HG02938 (cell line): ENCODE results near the gene NID1.
"Not testable (repeated sequence)": the region's sequence is repeated elsewhere in the genome, so short reads cannot be mapped to it uniquely, and the experiment has no call there.

Experiments used
- ATAC-seq: cut with Tn5 transposase; IDR thresholded peaks from one replicate; pipeline ENCODE4 v1.9.1; 2021; ENCODE audit warnings: mild to moderate bottlenecking, moderate library complexity; ENCODE audit not compliant: unreplicated experiment

Gene NID1

DNA sequence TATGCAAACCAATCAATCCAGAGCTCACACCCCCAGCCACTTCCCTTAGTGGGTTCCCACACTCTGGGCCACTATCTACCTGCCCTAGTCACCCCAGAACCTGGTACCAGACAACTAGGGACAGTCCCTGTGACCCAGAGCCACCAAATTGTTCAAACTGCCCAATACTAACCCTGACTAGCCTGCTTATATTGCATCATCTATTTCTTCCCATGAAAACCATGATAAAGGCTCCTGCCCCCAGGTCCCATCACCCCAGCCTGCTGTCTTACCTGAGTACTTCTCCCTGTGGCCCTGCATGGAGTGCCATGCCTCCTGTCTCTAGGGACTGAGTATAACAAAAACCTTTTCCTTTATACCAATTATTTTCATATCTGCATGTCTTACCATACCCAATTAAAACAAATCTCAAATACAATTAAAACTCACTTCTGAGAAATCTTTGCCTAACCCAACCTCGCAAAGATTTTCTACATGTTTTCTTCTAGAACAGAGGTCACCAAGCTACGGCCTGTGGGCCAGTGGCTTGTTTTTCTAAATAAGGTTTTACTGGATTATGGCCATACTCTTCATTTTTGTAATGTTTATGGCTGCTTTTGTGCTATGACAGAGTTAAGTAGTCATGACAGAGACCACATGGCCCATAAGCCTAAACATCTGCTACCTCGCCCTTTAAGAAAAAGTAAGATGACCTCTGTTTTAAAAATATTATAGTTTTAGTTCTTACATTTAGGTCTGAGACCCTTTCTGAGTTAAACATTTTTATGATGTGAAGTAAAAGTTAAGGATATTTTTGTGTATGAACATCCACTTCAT is 31.0 kb upstream of the NID1 start:
- no peak for ATAC-seq

DNA sequence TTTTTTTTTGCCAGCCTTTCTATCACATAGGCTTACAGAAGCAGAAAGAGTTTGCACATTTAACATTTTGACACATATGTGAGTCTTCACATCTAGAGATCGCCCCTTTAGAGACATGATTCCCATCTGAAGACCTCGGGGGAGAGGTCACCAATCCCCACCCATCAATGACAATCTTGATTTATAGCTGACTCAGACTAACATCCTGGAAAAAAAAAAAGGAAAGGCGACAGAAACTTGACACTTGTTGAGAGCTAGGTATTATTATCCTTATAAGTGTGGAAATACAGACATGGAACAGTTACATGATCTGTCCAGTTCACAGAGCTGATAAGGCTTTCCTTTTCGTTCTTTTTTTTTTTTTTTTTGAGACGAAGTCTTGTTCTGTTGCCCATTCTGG is 28.0 kb upstream of the NID1 start:
- no peak for ATAC-seq

DNA sequence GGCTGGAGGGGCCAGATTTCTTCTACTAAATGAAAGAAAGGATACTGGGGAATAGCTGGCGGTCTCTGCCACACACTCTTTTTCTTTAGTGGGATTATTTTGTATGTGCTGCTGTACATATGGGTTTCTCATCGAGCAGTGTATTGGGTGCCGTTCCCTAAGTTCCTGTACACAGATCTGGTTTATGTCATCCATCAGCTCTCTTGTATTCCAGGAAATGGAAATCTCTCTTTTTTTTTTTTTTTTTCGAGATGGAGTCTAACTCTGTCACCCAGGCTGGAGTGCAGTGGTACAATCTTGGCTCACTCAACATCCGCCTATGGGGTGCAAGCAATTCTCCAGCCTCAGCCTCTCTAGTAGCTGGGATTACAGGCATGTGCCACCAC is 27.0 kb upstream of the NID1 start:
- no peak for ATAC-seq

DNA sequence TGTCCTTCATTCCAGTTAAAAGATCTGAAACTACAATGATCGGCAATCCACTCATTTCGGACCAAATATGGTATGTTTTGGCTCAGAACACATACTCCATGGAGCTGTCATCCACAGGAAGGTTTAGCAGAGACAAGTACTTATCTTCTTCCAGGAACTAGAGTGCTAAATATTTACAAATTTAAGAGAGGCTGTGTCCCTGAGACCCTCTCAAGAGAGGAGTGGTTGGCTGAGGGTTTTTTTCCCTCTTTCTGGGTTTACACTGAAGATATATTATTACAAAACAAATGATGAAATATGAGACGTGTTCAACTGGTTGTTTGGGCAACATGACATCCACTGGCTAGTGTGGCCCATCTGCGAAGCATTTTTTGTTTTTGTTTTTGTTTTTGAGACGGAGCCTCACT is 25.9 kb upstream of the NID1 start:
- ATAC-seq = no peak

DNA sequence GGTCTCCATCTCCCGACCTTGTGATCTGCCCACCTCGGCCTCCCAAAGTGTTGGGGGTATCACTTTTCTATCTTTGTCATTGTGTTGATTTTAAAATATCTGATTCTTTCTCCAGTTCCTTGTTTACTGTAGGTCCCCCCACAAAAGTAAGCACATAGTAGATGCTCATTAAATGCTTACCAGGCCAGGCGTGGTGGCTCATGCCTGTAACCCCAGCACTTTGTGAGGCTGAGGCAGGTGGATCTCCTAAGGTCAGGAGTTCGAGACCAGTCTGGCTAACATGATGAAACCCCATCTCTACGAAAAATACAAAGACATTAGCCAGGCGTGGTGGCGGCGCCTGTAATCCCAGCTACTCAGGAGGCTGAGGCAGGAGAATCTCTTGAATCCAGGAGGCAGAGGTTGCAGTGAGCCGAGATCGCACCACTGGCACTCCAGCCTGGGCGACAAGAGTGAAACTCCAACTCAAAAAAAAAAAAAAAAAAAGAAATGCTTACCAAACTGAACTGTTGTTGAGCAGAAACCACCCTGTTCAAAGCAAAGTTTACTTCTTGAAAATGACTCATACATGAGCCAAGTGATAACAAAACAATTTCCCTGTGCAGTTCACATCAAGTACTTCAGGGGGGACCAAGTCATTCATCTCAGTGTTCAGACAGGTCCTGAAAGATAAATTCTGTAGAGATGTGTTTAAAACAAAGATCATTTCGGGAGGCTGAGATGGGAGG is 24.3 kb upstream of the NID1 start:
- no peak for ATAC-seq

DNA sequence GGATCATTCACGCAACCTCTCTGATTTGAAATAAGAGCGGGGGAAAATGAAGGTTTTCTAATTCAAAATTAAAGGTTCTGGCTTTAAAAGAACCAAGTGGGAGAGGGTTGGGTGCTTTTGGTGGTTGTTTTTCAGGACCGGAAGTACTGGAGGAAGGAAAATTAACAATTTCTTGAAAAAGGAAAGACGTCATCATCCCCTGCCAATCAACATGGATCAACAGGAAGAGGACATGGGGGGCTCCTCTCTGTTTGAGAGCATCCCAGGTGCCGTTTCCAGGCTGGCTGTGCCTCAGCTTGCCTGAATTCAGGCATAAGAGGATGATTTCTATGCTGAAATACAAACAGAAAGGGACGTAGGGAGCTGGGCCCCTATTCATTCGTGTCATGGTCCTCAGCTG is 21.6 kb upstream of the NID1 start:
- ATAC-seq = no peak

DNA sequence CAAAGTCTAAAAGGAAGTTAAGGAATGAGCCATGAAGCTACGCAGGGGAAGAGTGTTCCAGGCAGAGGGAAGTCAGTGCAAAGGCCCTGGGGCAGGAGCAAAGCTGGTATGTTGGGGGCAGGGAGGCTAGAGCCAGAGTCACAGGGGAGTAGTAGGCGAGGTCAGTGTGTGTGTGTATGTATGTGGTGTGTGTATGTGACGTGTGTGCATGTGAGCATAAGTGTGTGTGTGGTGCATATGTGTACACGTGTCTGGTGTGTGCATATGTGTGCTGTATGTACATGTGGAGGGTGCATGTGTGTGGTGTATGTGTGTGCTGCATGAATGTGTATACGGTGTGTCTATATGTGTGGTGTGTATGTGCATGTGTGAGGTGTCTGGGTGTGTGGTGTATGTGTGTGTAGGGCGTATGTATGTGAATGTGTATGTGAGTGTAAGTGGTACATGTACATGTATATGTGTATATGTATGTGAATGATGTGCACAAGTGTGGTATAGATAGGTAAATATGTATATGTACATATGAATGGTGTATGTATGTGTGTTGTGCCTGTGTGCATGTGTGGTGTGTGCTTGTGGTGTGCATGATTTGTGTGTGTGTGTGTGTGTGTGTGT is 20.8 kb upstream of the NID1 start:
- no peak for ATAC-seq

DNA sequence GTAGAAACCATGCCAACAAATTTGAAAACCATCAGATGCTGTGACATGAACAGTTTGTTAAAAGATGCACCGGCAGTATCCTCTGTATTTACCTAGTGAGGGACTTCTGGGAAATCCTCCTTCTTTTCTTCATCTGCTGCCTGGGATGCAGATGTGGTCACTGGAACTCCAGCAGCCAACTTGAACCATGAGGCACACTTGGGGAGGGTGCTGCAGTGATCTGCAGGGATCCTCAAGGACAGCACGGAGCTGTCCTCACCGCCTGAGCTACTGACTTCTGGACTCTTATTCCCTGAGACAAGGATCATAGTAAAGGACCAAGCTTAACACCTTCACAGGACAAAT is 19.5 kb upstream of the NID1 start:
- no peak for ATAC-seq

DNA sequence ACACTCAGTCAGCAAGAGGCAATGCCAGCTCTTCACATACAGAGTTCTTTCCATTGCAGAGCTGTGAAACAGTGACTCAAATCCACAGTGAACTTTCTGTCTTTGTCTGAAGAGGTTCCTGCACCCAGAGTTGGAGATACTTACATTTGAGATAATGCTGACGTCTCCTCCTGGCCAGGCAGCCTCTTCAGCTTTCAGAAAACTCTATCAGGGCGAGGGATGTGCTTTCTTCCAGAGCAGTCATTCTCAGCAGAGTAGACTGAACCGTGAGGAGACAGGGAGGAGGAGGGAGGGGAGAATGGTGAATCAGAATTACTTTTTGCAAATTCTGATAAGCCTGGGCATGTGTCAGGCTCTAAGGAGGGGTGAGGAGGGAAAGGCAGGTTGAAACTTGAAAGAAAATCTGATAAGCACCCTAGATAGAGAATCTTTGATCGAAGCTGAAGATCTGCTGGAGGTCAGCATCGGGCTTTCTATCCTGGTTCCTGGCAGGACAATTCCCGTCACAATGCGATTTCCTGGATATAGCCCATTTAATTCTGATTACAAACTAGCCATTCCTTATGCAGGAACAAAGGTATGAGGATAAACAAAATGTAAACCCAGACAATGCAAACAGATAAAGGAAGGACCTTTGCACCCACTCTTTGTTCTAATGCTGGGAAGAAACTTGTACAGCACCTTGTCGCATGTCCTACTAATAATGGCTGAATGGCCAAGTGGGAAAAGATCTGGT is 18.9 kb upstream of the NID1 start:
- no peak for ATAC-seq

DNA sequence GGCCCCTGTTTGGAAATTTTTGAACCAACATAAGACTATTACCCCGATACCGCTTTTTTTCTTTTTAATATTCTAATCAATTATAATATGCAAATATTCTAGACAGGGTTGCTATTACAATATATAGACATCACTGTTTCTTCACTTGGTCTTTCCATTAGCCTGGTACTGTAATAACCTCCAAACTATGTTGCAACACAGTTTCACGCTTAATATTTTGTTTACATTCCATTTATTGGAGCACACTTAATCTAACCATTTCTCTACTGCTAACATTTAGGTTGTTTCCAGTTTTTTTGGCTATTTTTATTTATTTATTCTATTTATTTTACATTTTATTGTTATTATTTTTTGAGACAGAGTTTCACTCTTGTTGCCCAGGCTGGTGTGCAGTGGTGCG is 17.6 kb upstream of the NID1 start:
- ATAC-seq = no peak

DNA sequence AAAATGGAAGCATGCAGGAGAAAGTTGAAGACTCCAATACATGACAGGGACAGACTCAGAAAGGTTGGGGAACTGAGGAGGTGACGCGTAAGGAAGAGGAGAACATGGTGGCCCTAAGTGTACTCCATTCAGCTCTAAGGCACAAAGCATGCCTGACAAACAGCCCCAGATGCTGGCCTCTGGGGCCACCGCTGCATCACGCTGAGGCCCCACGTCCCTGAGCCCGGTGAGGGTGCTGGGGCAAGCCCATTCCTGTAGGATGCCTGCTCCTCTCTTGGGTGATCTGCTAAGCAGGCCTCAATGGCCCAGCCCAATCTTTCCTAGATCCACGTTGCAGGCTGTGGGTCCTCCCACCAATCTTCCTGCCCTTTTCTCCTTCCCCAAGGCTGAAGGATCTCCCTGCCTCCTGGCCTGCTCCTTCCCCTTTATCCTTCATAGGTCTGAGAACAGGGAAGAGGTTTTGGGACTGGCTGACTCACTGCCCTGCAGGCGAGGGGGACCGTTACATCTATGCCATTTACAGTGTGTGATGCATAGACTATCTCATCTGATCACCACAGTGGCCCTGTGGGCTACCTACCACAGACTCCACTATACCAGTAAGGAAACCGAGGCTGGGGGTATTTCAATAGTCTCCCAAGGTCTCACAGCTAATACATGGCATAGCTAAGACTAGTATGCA is 16.8 kb upstream of the NID1 start:
- no peak for ATAC-seq

DNA sequence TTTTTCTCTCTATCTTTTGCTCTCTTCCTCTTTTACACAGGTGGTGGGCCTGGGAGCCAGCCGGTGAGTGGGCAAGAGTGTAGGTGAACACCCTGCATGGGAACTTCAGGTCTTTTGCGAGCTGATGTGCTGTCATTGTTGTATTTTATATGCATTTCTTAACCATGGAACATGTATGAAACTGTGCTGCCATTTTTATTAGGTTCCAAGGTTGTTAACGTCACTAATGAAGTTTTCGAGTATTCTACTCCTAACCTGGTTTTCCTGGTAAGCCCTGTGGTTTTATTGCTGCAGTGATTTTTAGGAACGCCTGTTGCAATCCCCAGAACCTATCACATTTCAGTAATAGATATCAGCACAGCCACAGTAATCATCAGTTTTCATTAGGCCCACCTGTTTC is 14.8 kb upstream of the NID1 start:
- no peak for ATAC-seq

DNA sequence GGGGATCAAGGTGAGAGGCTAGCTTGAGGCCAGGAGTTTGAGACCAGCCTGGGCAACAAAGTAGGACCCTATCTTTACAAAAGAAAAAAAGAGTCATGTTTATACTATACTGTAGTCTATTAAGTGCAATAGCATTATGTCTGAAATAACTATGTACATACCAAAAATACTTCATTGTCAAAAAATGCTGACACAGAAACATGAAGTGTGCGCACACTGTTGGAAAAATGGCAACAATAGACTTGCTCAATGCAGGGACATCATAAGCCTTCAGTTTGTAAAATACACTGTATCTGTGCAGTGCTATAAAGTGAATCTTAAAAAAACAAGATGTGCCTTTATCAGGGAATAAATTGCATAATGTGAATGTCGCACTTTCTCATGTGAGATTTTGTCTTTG is 14.1 kb upstream of the NID1 start:
- no peak for ATAC-seq

DNA sequence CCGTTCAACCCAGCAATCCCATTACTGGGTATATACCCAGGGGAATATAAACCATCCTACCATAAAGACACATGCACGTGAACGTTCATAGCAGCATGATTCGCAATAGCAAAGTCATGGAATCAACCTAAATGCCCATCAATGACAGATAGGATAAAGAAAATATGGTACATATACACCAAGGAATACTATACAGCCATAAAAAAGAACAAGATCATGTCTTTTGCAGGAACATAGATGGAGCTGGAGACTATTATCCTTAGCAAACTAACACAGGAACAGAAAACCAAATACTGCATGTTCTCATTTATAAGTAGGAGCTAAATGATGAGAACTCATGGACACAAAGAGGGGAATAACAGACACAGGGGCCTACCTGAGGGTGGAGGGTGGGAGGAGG is 13.2 kb upstream of the NID1 start:
- ATAC-seq = not testable (repeated sequence)

DNA sequence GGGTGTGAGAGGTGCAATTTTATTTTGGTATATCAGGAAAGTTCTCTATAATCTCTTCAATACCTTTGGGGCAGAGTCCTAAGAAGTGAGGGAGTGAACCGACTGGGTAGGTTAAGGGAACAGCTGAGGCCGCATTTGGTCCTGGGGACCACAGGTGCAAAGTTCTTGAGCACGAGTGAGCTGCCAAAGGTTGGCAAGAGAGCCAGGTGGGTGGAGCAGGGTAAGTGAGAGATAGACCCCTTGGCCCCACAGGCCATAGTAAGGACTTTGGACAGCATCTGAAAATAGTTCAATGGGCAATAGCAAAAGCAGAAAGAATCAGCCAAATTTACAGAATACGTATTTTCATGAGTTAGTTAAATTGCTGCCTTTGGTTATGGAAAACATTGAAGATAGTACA is 11.0 kb upstream of the NID1 start:
- no peak for ATAC-seq

DNA sequence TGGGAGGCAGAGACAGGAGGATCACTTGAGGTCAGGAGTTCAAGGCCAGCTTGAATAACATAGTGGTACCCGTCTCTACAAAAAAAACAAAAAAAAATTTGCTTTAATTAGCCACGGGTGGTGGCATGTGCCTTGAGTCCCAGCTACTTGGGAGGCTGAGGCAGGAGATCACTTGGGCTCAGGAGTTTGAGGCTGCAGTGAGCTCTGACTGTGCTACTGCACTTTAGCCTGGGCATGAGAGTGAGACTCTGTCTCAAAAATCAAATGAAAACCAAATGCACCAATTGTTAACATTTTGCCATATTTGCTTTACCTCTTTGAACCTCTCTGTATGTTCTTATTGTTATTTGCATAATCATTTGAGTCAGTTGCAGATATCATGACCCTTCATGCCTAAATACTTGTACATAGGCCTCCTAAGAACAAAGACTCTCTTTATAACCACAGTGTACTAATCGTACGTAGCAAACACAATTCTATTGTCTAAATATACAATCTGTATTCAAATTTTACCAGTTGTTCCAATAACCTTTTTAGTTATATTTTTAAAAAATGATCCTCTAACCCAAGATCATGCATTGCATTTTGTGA is 8.5 kb upstream of the NID1 start:
- no peak for ATAC-seq

DNA sequence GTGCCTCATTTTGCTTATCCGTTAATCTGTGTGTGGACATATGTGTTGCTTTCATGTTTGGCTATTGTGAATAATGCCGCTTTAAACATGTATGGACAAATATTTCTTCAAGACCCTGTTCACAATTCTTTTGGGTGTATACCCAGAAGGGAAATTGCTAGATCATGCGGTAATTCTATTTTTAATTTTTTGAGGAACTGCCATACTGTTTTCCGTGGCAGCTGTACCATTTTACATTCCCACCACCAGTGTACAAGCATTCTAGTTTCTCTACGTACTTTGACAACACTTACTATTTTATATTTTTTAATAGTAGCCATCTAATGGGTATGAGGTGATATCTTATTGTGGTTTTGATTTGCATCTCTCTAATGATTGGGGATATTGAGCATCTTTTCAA is 7.1 kb upstream of the NID1 start:
- no peak for ATAC-seq

DNA sequence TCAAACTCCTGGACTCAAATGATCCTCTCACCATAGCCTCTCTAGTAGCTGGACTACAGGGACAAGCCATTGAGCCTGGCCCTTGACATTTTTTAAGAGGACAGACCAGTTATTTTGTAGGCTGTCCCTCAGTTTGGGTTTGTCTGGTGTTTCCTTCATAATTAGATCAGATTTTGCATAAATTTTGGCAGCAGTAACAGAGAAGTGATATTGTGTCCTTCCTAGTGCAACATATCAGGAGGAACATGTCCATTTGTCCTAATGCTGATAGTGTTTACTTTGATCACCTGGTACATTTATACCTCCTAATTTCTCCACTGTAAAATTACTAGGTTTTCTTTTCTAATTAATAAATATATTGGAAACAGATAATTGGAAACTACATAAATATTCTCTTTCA is 5.9 kb upstream of the NID1 start:
- ATAC-seq = no peak

DNA sequence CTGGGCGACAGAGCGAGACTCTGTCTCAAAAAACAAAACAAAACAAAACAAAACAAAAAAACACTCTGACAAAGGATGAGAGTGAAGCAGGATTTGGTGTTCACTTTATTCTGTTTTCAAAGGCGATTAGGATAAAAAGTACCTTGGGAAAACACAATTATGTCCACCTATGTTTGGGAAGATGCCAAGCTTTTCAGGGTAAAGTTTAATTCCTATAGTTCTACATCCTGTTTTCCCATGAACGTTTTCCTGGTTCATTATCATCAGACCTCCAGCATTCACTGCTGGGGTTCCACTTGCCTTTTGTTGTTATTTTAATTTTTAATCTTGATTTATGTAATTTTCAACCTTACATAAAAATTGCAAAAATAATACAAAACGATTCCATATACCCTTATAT is 4.9 kb upstream of the NID1 start:
- no peak for ATAC-seq

DNA sequence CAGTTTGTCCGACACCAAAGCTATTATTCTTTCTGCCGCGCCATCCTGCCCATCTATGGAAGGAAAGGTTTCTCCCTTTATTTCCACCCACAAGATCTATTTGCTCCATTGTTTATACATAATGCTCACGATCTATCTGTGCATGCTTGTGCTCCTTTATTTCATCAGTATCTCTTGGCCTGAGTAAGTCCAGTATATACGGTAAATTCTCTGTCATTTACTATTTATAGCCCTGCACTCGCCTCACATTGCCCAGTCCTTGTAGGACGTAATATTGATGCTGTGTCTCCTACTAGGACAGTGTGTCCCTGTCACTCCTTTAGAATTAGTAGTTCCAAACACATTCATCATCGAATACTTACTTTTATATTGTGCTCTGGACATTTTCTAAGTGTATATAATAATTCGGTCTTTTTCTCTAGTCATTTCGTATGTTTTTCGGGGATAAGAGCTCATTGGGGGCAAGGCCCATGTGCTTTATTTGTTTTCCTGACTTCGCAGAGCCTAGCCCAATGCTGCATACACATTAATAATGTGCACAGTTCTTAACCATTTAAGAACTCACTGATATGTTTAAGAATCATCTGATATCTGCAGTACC is 3.1 kb upstream of the NID1 start:
- ATAC-seq = no peak
